T-helper 1 cell treated with Interleukin-12 subunit alpha and Interleukin-12 subunit beta and Interleukin-4 antibody, amounts not matched to agents 30 μg/mL and 1 μg/mL, for 36 hours (primary cell): ENCODE measurements around the gene PSMB1.
"Not testable (repeated sequence)": the region's sequence is repeated elsewhere in the genome, so short reads cannot be mapped to it uniquely, and the experiment has no call there.

Experiments used
- H3K27ac Mint-ChIP-seq: one replicate; pipeline ENCODE4 v1.8.0; 2021; ENCODE audit warnings: mild to moderate bottlenecking, mixed read lengths
- H3K27me3 Mint-ChIP-seq: one replicate; pipeline ENCODE4 v1.8.0; 2021; ENCODE audit warnings: low read depth, mixed read lengths
- H3K36me3 Mint-ChIP-seq: one replicate; pipeline ENCODE4 v1.8.0; 2021; ENCODE audit warnings: low read depth, mixed read lengths
- H3K4me1 Mint-ChIP-seq: one replicate; pipeline ENCODE4 v1.8.0; 2021; ENCODE audit warnings: low read depth, mixed read lengths
- H3K4me3 Mint-ChIP-seq: one replicate; pipeline ENCODE4 v1.8.0; 2021; ENCODE audit warnings: mild to moderate bottlenecking, moderate library complexity, mixed read lengths
- H3K9me3 Mint-ChIP-seq: one replicate; pipeline ENCODE4 v1.8.0; 2021; ENCODE audit warnings: mixed read lengths

Gene PSMB1

GRCh38 chr6:170554013-170554795 lies 1.1 kb upstream of the PSMB1 start, which contains the start of gene TBP:
Gene TBP, plus strand, starts transcription at chr6:170554369. Its CDS starts 2,661 bp downstream, at chr6:170557030.
- Mint-ChIP-seq H3K27me3 (no peaks in the 10 kb centered on the region), H3K4me1 (peaks cover 26% of the 10 kb centered on the region)

DNA sequence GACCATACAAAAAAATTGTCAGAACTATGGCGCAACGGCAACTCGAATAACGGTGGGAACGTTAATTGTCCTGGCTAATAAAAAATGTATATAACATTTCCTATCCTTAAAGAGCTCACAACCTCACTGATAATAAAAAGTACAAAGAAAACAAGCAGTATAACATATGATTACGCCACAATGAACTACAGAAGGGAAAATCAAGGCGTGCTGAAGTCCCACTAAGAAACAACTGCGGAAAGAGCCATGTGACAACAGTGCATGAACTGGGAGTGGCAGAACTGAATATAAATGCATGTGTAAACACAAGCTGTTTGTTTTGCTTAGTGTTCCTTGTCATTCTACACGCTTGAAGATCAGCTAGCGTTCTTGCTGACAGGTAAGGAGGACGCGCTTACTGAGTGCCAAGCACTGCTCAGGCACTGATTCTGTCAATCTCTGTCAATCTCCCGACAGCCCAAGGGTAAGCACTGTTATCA lies 466 bp upstream of the PSMB1 start:
- Mint-ChIP-seq H3K27ac (no peak overlapping the region), H3K36me3 (peaks cover 25% of the 10 kb centered on the region), H3K4me1 (peaks cover 28% of the 10 kb centered on the region), H3K9me3 (no peaks in the 10 kb centered on the region), H3K4me3 (no peak overlapping the region), H3K27me3 (no peaks in the 10 kb centered on the region)

More at GRCh38 chr6:170554013-170554795, 1.1 kb upstream of the PSMB1 start, which contains the start of gene TBP:
- Mint-ChIP-seq H3K27ac (no peak within 1 kb of the TSS), H3K36me3 (peaks cover 22% of the 10 kb centered on the region), H3K9me3 (no peaks in the 10 kb centered on the region), H3K4me3 (no peak within 1 kb of the TSS)

DNA sequence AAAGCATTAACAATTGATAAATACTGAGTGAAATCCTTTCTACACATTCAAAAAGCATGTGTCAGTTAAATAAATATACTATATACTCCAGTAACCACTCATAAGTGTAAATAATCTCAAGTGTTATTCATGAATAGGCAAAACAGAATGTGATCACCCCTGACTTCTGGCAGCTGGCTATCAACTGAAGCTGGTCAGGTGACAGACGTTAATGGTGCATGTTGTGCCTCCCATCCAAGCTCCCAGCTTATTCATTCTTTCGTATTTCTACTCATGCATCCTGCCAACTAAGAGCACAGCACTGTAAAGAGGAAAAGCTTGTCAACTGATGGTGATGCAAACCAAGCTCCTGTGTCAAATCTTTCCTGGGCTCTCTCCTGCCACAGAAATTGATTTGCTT lies 7.7 kb downstream of the PSMB1 start:
- H3K9me3 Mint-ChIP-seq: no peaks in the 10 kb centered on the region
- no peak overlapping the region for H3K27ac Mint-ChIP-seq
- peaks cover 56% of the 10 kb centered on the region for H3K36me3 Mint-ChIP-seq

DNA sequence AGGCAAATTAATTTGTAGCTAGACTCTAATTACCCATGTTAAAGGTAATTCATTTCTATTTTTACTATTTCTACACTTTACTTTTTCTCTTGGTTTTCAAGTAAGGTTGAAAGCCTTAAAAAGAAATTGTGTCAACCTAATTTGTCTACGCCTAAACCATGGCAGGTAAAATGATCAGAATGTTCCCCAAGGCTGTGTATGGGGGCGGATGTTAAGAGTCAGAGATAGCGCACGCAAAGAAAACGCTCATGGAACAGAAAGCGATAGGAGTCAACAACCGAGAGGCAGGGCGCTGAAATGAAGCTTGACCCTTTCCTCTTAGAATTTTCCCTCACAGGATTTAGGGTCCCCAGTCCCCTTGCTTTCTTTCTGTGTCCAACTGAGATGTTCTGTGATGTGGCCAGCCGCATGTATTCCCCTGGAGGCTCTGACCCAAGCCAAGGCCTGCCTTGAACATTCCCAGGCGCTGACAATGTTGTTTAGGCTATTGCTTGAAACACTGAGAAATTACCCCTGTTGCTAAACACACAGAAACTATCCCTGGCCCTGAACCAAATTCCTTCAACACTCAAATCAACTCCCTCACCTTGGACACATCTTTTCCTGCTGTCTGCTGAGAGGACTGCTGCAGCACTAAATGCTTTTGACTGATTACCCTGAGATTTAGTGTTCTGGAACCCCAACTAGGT lies 10.9 kb downstream of the PSMB1 start:
- Mint-ChIP-seq H3K36me3 (peaks cover 51% of the 10 kb centered on the region), H3K9me3 (no peaks in the 10 kb centered on the region), H3K27ac (no peak overlapping the region), H3K4me3 (no peak overlapping the region), H3K4me1 (peaks cover 17% of the 10 kb centered on the region), H3K27me3 (no peaks in the 10 kb centered on the region)

More for the DNA sequence above, 7.7 kb downstream of the PSMB1 start:
- Mint-ChIP-seq H3K4me1 (peaks cover 27% of the 10 kb centered on the region), H3K4me3 (no peak overlapping the region), H3K27me3 (no peaks in the 10 kb centered on the region)

GRCh38 chr6:170537329-170537728 lies 15.8 kb downstream of the PSMB1 start:
- Mint-ChIP-seq H3K27ac (no peak overlapping the region), H3K9me3 (no peaks in the 10 kb centered on the region), H3K4me1 (peaks cover 12% of the 10 kb centered on the region), H3K36me3 (peaks cover 51% of the 10 kb centered on the region), H3K4me3 (no peak overlapping the region), H3K27me3 (no peaks in the 10 kb centered on the region)

DNA sequence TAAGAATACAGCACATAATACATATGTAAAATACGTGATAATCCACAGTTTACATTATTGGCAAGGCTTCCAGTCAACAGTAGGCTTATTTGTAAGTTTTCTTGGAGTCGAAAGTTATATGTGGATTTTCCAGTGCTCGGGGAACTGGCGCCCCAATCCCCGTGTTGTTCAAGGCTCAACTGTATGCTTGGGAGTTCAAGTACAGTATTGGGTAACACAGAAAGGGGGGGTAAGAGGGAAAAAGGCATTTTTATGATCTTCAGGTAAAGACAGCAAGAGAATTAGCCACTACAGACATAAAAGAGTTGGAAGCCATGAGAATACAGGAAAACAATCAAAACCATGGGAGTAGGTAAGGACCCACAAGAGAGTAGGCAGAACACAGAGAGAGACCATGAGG lies 16.4 kb downstream of the PSMB1 start:
- H3K27ac Mint-ChIP-seq: no peak overlapping the region
- no peaks in the 10 kb centered on the region for H3K27me3 Mint-ChIP-seq
- H3K4me1 Mint-ChIP-seq: peaks cover 12% of the 10 kb centered on the region
- H3K4me3 Mint-ChIP-seq: no peak overlapping the region
- no peaks in the 10 kb centered on the region for H3K9me3 Mint-ChIP-seq
- H3K36me3 Mint-ChIP-seq: peaks cover 51% of the 10 kb centered on the region

- Mint-ChIP-seq H3K4me3 (no peak overlapping the region), H3K27me3 (no peaks in the 10 kb centered on the region), H3K9me3 (no peaks in the 10 kb centered on the region), H3K4me1 (peaks cover 2% of the 10 kb centered on the region), H3K36me3 (peaks cover 39% of the 10 kb centered on the region), H3K27ac (no peak overlapping the region)
Observed at GRCh38 chr6:170535004-170535403, 18.1 kb downstream of the PSMB1 start.

- Mint-ChIP-seq H3K4me3 (no peak overlapping the region), H3K36me3 (peaks cover 33% of the 10 kb centered on the region), H3K27ac (no peak overlapping the region)
Observed at GRCh38 chr6:170533792-170534191, 19.3 kb downstream of the PSMB1 start.

GRCh38 chr6:170532867-170533488 lies 20.1 kb downstream of the PSMB1 start:
- no peak overlapping the region for H3K27ac Mint-ChIP-seq
- no peaks in the 10 kb centered on the region for H3K27me3 Mint-ChIP-seq
- peaks cover 7% of the 10 kb centered on the region for H3K4me1 Mint-ChIP-seq
- no peaks in the 10 kb centered on the region for H3K9me3 Mint-ChIP-seq
- peaks cover 30% of the 10 kb centered on the region for H3K36me3 Mint-ChIP-seq
- no peak overlapping the region for H3K4me3 Mint-ChIP-seq

More at GRCh38 chr6:170533792-170534191, 19.3 kb downstream of the PSMB1 start:
- Mint-ChIP-seq H3K27me3 (no peaks in the 10 kb centered on the region), H3K4me1 (peaks cover 4% of the 10 kb centered on the region), H3K9me3 (no peaks in the 10 kb centered on the region)

DNA sequence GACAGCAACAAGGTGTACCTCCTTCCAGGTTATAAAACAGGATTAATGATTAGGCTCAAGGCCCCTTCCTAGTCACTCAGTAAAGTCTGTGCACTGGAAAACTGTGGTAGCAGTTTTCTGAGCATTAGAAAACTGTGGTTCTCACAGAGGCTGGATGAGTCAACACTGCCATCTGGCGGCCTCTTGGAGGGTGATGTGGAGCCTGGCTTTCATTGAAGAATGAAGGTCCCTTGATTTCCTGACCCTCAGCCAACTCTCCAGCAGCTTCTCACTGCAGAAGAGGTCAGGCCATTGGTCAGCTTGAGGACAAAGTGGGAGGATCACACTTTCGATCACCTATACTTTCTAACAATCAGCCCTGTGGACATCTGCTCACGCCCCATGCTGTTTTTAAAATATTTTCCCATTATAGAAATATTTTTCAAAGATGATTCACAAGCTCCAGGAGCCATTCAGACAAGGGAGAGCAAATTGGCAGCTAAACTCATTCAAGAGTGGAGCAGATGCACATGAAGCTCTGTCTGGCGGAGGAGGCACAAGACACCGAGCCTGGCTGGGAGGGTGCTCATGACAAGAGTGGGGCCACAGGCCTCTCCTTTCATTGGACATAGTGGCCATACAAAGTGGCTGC lies 23.2 kb downstream of the PSMB1 start:
- H3K27ac Mint-ChIP-seq: no peak overlapping the region
- H3K4me1 Mint-ChIP-seq: peaks cover 7% of the 10 kb centered on the region
- H3K9me3 Mint-ChIP-seq: no peaks in the 10 kb centered on the region
- peaks cover 5% of the 10 kb centered on the region for H3K27me3 Mint-ChIP-seq
- H3K4me3 Mint-ChIP-seq: no peak overlapping the region
- peaks cover 5% of the 10 kb centered on the region for H3K36me3 Mint-ChIP-seq

DNA sequence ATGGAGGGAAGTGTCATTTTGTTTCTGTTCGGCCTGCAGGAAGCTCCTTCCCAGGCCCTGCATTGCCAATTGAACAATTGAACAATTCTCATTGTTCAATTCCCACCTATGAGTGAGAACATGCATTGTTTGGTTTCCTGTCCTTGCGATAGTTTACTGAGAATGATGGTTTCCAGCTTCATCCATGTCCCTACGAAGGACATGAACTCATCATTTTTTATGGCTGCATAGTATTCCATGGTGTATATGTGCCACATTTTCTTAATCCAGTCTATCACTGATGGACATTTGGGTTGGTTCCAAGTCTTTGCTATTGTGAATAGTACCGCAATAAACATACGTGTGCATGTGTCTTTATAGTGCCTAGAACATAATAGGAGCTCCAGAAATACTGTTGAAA lies 25.1 kb downstream of the PSMB1 start:
- H3K4me1 Mint-ChIP-seq, H3K4me3 Mint-ChIP-seq, H3K36me3 Mint-ChIP-seq, H3K9me3 Mint-ChIP-seq, H3K27ac Mint-ChIP-seq: not testable (repeated sequence)
- peaks cover 11% of the 10 kb centered on the region for H3K27me3 Mint-ChIP-seq

- H3K9me3 Mint-ChIP-seq: no peaks in the 10 kb centered on the region
- no peak overlapping the region for H3K4me3 Mint-ChIP-seq
- peaks cover 7% of the 10 kb centered on the region for H3K4me1 Mint-ChIP-seq
- peaks cover 20% of the 10 kb centered on the region for H3K27me3 Mint-ChIP-seq
- no peak overlapping the region for H3K27ac Mint-ChIP-seq
- H3K36me3 Mint-ChIP-seq: no peaks in the 10 kb centered on the region
Observed at GRCh38 chr6:170525795-170526194, 27.3 kb downstream of the PSMB1 start.

DNA sequence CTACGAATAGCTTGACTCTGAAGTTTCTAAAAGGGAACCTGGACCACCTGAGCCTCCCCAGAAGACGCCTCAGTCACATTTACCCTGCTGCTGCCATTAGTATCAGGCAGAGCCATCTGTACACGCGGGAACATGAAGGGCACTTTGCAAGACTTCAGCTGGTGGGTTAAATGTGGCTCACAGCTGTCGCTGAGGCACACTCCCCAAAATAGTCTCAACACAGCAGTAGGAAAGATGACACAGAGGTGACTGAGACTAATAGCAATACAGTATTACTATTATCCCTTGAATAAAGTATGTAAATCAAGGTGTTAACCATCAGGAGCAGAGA lies 29.0 kb downstream of the PSMB1 start:
- H3K4me1 Mint-ChIP-seq: peaks cover 4% of the 10 kb centered on the region
- H3K27ac Mint-ChIP-seq: no peak overlapping the region
- no peak overlapping the region for H3K4me3 Mint-ChIP-seq
- no peaks in the 10 kb centered on the region for H3K36me3 Mint-ChIP-seq
- peaks cover 36% of the 10 kb centered on the region for H3K27me3 Mint-ChIP-seq
- no peaks in the 10 kb centered on the region for H3K9me3 Mint-ChIP-seq
